HepG2 (cell line): ENCODE data around the gene ATP5F1C. TPM values are rescaled to one million over a fixed set of nuclear protein-coding genes. Genes with fewer than 3 reads are reported as not detected.

Experiments used
- ATF7-NPFF ChIP-seq: sonication (generic); formaldehyde crosslinking; IDR thresholded peaks from 2 replicates; pipeline ENCODE4 v1.8.1; 2023; ENCODE audit warnings: mild to moderate bottlenecking, low read depth, missing genetic modification reagents, moderate library complexity
- GABPB1 ChIP-seq: IDR thresholded peaks from 2 replicates; pipeline ENCODE4 v1.6.1; 2016; ENCODE audit warnings: mild to moderate bottlenecking, missing genetic modification reagents, moderate library complexity, missing compliant biosample characterization
- IRF2 ChIP-seq: IDR thresholded peaks from 2 replicates; pipeline ENCODE4 v1.6.1; 2018; ENCODE audit warnings: missing genetic modification reagents, missing compliant biosample characterization
- NCOA2 ChIP-seq: sonication (generic); formaldehyde crosslinking; IDR thresholded peaks from 2 replicates; pipeline ENCODE4 v1.8.0; 2022; ENCODE audit warnings: inconsistent platforms
- PRDM10 ChIP-seq: sonication (generic); formaldehyde crosslinking; IDR thresholded peaks from 2 replicates; pipeline ENCODE4 v1.4.0; 2020; ENCODE audit warnings: low read depth, missing genetic modification reagents
- RNF2 ChIP-seq: fragments of 450-650 bp; conservative IDR thresholded peaks from 2 replicates; pipeline ENCODE4 v1.6.1; 2016; ENCODE audit warnings: low read depth
- RORA ChIP-seq: sonication (generic); formaldehyde crosslinking; IDR thresholded peaks from 2 replicates; pipeline ENCODE4 v1.5.0; 2020; ENCODE audit warnings: mild to moderate bottlenecking, missing genetic modification reagents, moderate library complexity
- SNAI1 ChIP-seq: sonication (generic); formaldehyde crosslinking; IDR thresholded peaks from 2 replicates; pipeline ENCODE4 v1.5.0; 2020; ENCODE audit warnings: mild to moderate bottlenecking, missing genetic modification reagents, borderline replicate concordance
- TOE1 ChIP-seq: sonication (generic); formaldehyde crosslinking; IDR thresholded peaks from 2 replicates; pipeline ENCODE4 v1.4.0; 2020; ENCODE audit warnings: mild to moderate bottlenecking, missing genetic modification reagents
- ZFP36L2 ChIP-seq: sonication (generic); formaldehyde crosslinking; IDR thresholded peaks from 2 replicates; pipeline ENCODE4 v1.4.0; 2020; ENCODE audit warnings: missing genetic modification reagents
- ZNF142 ChIP-seq: sonication (generic); formaldehyde crosslinking; IDR thresholded peaks from 2 replicates; pipeline ENCODE4 v1.4.0; 2020; ENCODE audit warnings: missing genetic modification reagents
- ZNF160 ChIP-seq: sonication (generic); formaldehyde crosslinking; IDR thresholded peaks from 2 replicates; pipeline ENCODE4 v1.8.0; 2022; ENCODE audit warnings: mild to moderate bottlenecking, inconsistent platforms, missing genetic modification reagents
- ZNF550 ChIP-seq: sonication (generic); formaldehyde crosslinking; IDR thresholded peaks from 2 replicates; pipeline ENCODE4 v1.4.0; 2020; ENCODE audit warnings: mild to moderate bottlenecking, missing genetic modification reagents, borderline replicate concordance
- ZNF556 ChIP-seq: sonication (generic); formaldehyde crosslinking; IDR thresholded peaks from 2 replicates; pipeline ENCODE4 v1.4.0; 2020; ENCODE audit warnings: mild to moderate bottlenecking, missing genetic modification reagents, borderline replicate concordance
- ZNF580 ChIP-seq: IDR thresholded peaks from 2 replicates; pipeline ENCODE4 v1.6.1; 2016; ENCODE audit warnings: low read depth, borderline replicate concordance
- ZNF597 ChIP-seq: sonication (generic); formaldehyde crosslinking; IDR thresholded peaks from 2 replicates; pipeline ENCODE4 v1.5.0; 2020; ENCODE audit warnings: missing genetic modification reagents
- ZNF691 ChIP-seq: sonication (generic); formaldehyde crosslinking; IDR thresholded peaks from 2 replicates; pipeline ENCODE4 v1.4.0; 2020; ENCODE audit warnings: missing genetic modification reagents, low read depth, mild to moderate bottlenecking, borderline replicate concordance
- polyA plus RNA-seq, 8 experiments: library from polyadenylated mRNA; depleted of rRNA in 3 of 8; stranded (reverse) in 7 of 8; unstranded in 1 of 8; fragments of >200 nt; fragmentation: Illumina TruSeq in 4 of 8; extraction: Trizol in 4 of 8; gene quantifications; 2 replicates each; pipeline versions ENCODE4 v1.2.1 to v1.2.3, GENCODE V29; 2011 to 2016; ENCODE audit warnings: low read depth in 4 of 8, missing spikeins in 1 of 8, mixed read lengths in 1 of 8; ENCODE audit not compliant: insufficient read depth in 1 of 8
- total RNA-seq, 5 experiments: library from RNA; depleted of rRNA; stranded (reverse); fragments of >200 nt; fragmentation: Illumina TruSeq; extraction: Trizol; gene quantifications; 2 replicates each; pipeline ENCODE4 v1.2.3, GENCODE V29; 2016; ENCODE audit warnings: low read depth in 1 of 5

ATP5F1C gene
- total and polyA plus RNA-seq, 2 of the 13 experiments (the other 11 are each of a cell fraction or from before 2014, with no cell fraction given), result 407 to 416 TPM

- TF ChIP-seq ZNF597 (CRISPR knock-in tag) (no peak), TOE1 (0 out of 2 replicates have a peak, but pooled peaks have one; percentile 16), RORA (CRISPR knock-in tag) (no peak), ZFP36L2 (CRISPR knock-in tag) (peak; percentile 74; the same call in 1 of the 2 replicates), ZNF550 (CRISPR knock-in tag) (no peak), ZNF580 (CRISPR knock-in tag) (peak; percentile 39; the same call in 1 of the 2 replicates), IRF2 (CRISPR knock-in tag) (peak; percentile 75), ATF7-NPFF (peak; percentile 71), ZNF691 (no peak), GABPB1 (CRISPR knock-in tag) (peak; percentile 96), SNAI1 (CRISPR knock-in tag) (peak; percentile 40; the same call in 1 of the 2 replicates), NCOA2 (CRISPR knock-in tag) (no peak), PRDM10 (CRISPR knock-in tag) (no peak), ZNF142 (no peak), ZNF160 (no peak; the same call in 1 of the 2 replicates), RNF2 (no peak), ZNF556 (CRISPR knock-in tag) (0 out of 2 replicates have a peak, but pooled peaks have one; percentile 29)
These were observed at the start of gene ATP5F1C, which contains the start of gene KIN (continued) for GRCh38 chr10:7787857-7788638.
